Kidney (tissue), 14 donors: Measurements from ENCODE around the gene AK1. TPM values are rescaled to one million over a fixed set of nuclear protein-coding genes. Genes with fewer than 3 reads are reported as not detected.

Experiments used
- DNase-seq, 5 donors: peaks; one replicate each; pipeline ENCODE4 v3.0.0-alpha.2; 2013 to 2020
- FAIRE-seq: peaks from 2 replicates; lab custom pipeline; 2012; peaks lifted over from hg19 to GRCh38; lab: Jason Lieb, UNC
- H3K27ac ChIP-seq, 2 donors: one replicate each; pipeline ENCODE4 v1.7.0; 2013; ENCODE audit warnings: low read depth in 2 of 2, low read length in 2 of 2, inconsistent platforms in 1 of 2
- H3K27me3 ChIP-seq: one replicate; pipeline ENCODE4 v1.7.1; 2013; ENCODE audit warnings: low read length, inconsistent platforms; ENCODE audit not compliant: control insufficient read depth, insufficient read depth
- H3K36me3 ChIP-seq, 3 donors: one replicate each; pipeline versions ENCODE4 v1.7.0 to v1.7.1; 2013; ENCODE audit warnings: low read length in 3 of 3, control low read depth in 1 of 3, inconsistent platforms in 1 of 3; ENCODE audit not compliant: insufficient read depth in 3 of 3, control insufficient read depth in 2 of 3
- H3K4me1 ChIP-seq, 3 donors: one replicate each; pipeline versions ENCODE4 v1.7.0 to v1.7.1; 2013; ENCODE audit warnings: low read length in 3 of 3, inconsistent platforms in 1 of 3, low read depth in 1 of 3; ENCODE audit not compliant: control insufficient read depth in 2 of 3, insufficient read depth in 2 of 3
- H3K4me3 ChIP-seq, 3 donors: one replicate each; pipeline versions ENCODE4 v1.7.0 to v1.8.1; 2013; ENCODE audit warnings: low read length in 3 of 3, control low read depth in 1 of 3, inconsistent platforms in 1 of 3
- H3K9ac ChIP-seq, 3 donors: one replicate each; pipeline versions ENCODE4 v1.7.0 to v1.7.1; 2013; ENCODE audit warnings: low read length in 3 of 3, control low read depth in 1 of 3, inconsistent platforms in 1 of 3
- H3K9me3 ChIP-seq, 3 donors: one replicate each; pipeline versions ENCODE4 v1.7.0 to v1.7.1; 2013; ENCODE audit warnings: low read length in 3 of 3, control low read depth in 1 of 3, inconsistent platforms in 1 of 3; ENCODE audit not compliant: control insufficient read depth in 2 of 3, insufficient read depth in 1 of 3
- intact Hi-C: fragments of 100-400 bp; cut with DNase I; formaldehyde crosslinking; loops from one replicate; pipeline ENCODE4 v1.11.1; 2022
- polyA plus RNA-seq: library from polyadenylated mRNA; stranded (reverse); fragments of 350-450 nt; fragmentation: Illumina TruSeq; extraction: RNeasy Lipid Tissue Mini Kit (QIAGEN cat#74804); gene quantifications from one replicate; pipeline ENCODE4 v1.2.3, GENCODE V29; 2014; ENCODE audit warnings: low read depth, low replicate concordance; ENCODE audit not compliant: insufficient read depth
- total RNA-seq: library from RNA; stranded (reverse); fragmentation: NEBNext Ultra II Directional; extraction: Animal tissue kit (Norgen Biotek cat#: 25700); gene quantifications from one replicate; pipeline ENCODE4 v1.2.1, GENCODE V29; 2021
- TF ChIP-seq, protein P1 (sequence below): IDR thresholded peaks from 3 replicates; pipeline ENCODE4 v1.5.1; 2012; ENCODE audit warnings: mild to moderate bottlenecking, moderate library complexity, borderline replicate concordance; ENCODE audit not compliant: insufficient read depth; ENCODE audit errors: extremely low read depth
- donor health status: control.
- donor health status: control.
- donor health status: control.
- donor health status: control.
- donor health status: control.
- donor health status: DM: yes; HTN: yes; CAD: no.
- donor health status: Normal renal cell carcinoma (clear cell type).

AK1 gene
- total and polyA plus RNA-seq, 2 donors from 2014 or later, result 77.9 to 185 TPM

DNA sequence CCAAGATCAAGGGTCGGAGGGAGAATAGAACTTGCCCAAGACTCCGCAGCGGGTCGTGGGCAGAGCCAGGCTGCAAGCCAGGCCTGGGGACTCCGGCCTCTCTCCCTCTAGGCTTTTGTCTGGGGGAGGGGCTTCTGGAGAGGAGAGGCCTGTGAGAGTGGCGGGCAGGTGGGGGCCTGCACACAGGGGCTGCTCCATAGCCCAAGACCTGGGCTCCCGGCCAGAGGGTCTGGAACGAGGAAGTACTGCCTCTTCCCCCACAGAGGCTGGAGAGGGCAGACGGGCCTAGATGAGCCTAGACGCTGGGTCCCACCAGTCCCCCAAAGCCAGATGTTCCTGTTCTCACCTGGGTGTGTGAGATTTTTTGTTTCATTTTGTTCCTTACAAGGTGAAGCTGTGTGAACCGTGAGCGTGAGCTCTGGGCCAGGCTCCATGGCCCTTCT is 27.1 kb upstream of the AK1 start:
- TF ChIP-seq, protein P1, sequence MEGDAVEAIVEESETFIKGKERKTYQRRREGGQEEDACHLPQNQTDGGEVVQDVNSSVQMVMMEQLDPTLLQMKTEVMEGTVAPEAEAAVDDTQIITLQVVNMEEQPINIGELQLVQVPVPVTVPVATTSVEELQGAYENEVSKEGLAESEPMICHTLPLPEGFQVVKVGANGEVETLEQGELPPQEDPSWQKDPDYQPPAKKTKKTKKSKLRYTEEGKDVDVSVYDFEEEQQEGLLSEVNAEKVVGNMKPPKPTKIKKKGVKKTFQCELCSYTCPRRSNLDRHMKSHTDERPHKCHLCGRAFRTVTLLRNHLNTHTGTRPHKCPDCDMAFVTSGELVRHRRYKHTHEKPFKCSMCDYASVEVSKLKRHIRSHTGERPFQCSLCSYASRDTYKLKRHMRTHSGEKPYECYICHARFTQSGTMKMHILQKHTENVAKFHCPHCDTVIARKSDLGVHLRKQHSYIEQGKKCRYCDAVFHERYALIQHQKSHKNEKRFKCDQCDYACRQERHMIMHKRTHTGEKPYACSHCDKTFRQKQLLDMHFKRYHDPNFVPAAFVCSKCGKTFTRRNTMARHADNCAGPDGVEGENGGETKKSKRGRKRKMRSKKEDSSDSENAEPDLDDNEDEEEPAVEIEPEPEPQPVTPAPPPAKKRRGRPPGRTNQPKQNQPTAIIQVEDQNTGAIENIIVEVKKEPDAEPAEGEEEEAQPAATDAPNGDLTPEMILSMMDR, result no peak
- peak; percentile 70 to 94 (median 79) for DNase-seq
- Histone ChIP-seq H3K9me3 (no peaks in the 10 kb centered on the region), H3K4me1 (peaks cover 4 to 36% (median 34%) of the 10 kb centered on the region in 3 donors), H3K36me3 (no peaks in the 10 kb centered on the region), H3K27me3 (no peaks in the 10 kb centered on the region), H3K4me3 (no peak overlapping the region), H3K9ac (peak overlapping the region in 2 of 3 donors; percentile 19 to 67), H3K27ac (peak overlapping the region; percentile 80 to 85)
- no peak for FAIRE-seq
- intact Hi-C loops, result no loop called here

DNA sequence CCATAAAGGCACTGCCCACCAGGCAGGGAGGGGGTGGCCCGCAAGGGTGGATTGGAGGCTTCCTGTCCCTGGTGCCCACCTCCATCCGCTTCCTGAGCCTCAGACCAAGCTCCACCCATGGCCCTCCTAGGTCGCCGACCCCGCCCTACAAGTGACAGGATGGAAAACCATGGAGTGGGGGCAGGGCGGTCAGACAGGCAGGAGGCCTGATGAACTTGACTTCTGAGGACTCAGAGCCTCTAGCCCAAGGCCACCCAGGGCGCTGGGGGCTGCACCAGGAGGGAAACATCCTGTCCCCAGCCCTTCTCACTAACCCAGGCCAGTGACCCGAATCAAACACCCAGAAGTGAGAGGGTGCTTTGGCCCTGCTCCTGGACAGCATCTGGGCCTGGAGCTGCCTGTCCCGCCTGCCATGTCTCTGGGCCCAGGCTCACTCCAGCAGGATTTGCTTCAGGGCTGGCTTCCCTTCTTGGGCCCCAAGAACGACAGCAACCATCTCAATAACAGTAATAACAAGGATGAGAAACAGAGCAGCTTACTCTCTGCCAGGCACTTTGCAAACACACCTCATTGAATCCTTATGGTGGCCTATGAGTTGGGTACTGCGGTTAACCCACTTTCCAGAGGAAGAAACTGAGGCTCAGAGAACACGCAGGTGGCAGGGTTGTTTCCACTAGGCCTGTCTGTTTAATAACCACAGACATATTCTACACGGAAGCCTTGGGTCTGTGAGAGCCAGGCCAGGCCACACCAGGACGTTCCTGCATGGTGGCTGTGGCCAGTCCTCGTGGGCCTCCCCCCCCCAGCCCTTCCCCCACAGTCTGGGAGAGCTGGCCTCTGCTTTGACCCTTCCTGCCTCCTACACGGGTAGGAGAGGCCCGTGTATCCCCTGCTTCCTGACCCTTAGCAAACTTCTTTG is 26.3 kb upstream of the AK1 start:
- H3K36me3 ChIP-seq, result no peaks in the 10 kb centered on the region
- H3K9me3 ChIP-seq, result no peaks in the 10 kb centered on the region
- FAIRE-seq (no peak), DNase-seq (peak; percentile 70 to 96 (median 86))
- no peaks in the 10 kb centered on the region for H3K27me3 ChIP-seq
- H3K9ac ChIP-seq, result peak overlapping the region in 1 of 3 donors; percentile 67
- peaks cover 4 to 36% (median 34%) of the 10 kb centered on the region in 3 donors for H3K4me1 ChIP-seq
- intact Hi-C loops, result no loop called here
- TF ChIP-seq, protein P1, result no peak
- H3K4me3 ChIP-seq, result no peak overlapping the region
- peak overlapping the region; percentile 80 to 85 for H3K27ac ChIP-seq

DNA sequence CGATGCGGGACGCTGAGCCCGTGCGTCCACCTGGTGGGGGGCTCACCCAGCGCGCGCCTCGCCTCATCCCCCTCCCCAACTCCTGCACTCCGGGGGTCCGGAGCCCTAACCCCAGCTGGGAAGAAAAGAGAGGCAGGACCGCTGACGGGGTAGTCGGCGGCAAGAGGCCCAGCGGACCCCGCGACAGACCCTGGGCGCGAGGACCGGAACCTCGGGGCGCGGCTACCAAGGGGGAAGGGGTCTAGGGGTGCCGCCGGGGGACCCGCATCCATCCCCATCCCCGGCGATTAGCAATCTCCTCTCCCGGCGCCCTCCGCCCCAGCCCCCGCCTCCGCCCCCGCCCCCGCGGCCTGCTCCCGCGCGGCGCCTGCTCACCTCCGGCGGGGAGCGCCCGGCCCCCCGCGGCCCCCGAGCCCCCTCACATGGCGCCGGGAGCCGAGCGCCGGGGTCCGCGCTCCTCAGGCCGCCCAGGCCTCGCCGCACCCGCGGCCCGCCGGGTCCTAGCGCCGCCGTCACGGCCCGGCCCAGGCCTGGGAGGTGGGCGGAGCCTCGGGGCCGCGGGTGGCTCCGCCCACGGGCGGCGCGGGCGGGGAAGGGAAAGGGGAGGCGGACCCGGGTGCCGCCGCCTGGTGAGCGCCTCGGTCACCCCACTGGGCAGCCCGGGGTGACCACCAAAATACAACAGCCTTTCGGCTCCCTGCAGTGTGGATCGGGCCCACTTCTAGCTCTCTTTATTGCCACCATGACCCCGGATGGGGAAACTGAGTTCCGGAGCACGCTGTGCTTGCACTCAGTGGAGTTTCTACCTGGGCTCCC is 21.9 kb upstream of the AK1 start, which contains the start of gene ST6GALNAC6:
TSS of gene ST6GALNAC6 (minus strand) at position 476 of the 816 bp plus-strand sequence. CDS start 1,622 bp downstream, outside the sequence.
- peak within 1 kb of the TSS; percentile 62 to 74 (median 71) for H3K4me3 ChIP-seq
- FAIRE-seq, result no peak
- H3K36me3 ChIP-seq, result peaks cover 6 to 9% (median 8%) of the 10 kb centered on the region in 3 donors
- peak within 1 kb of the TSS; percentile 83 to 91 for H3K27ac ChIP-seq
- DNase-seq, result peak; percentile 73 to 95 (median 88)
- H3K9ac ChIP-seq, result peak within 1 kb of the TSS; percentile 26 to 73 (median 67)
- TF ChIP-seq, protein P1, result no peak
- intact Hi-C loops, result no loop called here
- H3K4me1 ChIP-seq, result peaks cover 0 to 31% (median 19%) of the 10 kb centered on the region in 3 donors
- H3K27me3 ChIP-seq, result no peaks in the 10 kb centered on the region
- H3K9me3 ChIP-seq, result no peaks in the 10 kb centered on the region
